H54 (cell line): Measurements from ENCODE around the gene DPYD.
"Not testable (repeated sequence)": the region's sequence is repeated elsewhere in the genome, so short reads cannot be mapped to it uniquely, and the experiment has no call there.

Experiments
- DNase-seq: peaks from one replicate; pipeline ENCODE4 v3.0.0; 2011; ENCODE audit warnings: low spot score, mixed read lengths; ENCODE audit not compliant: insufficient read length
- FAIRE-seq: peaks from 3 replicates; lab custom pipeline; 2011; peaks lifted over from hg19 to GRCh38; lab: Jason Lieb, UNC
- POLR2A ChIP-seq: IDR thresholded peaks from 2 replicates; pipeline ENCODE4 v1.6.1; 2011; ENCODE audit warnings: low read depth, mild to moderate bottlenecking, low read length

DPYD gene

GRCh38 chr1:97377432-97378034 lies 543.3 kb downstream of the DPYD start:
- no peak for FAIRE-seq
- no peak for DNase-seq
- no peak for TF ChIP-seq POLR2A

- no peak for TF ChIP-seq POLR2A
- peak; percentile 15 for FAIRE-seq
These were observed 547.8 kb downstream of the DPYD start for GRCh38 chr1:97373000-97373399.

DNA sequence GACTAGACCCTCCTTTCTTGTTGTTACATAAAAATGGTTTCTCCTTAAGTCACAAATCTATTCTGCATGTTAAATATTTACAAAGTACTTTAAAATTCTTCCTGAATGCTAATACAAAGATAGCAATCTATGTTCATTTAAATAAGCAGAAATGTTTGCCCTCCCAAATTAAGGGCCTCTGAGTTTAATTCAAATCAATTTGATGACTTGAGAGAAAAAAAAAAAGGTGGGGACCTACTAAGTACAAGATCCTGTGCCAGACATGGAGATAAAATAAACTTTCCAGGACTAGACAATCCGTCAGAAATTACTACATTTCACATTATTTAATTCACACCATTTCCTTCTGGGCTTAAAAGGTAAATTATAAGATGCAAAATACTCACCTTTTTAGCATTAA lies 548.3 kb downstream of the DPYD start:
- no peak for FAIRE-seq
- TF ChIP-seq POLR2A: no peak
- DNase-seq: no peak

More at GRCh38 chr1:97373000-97373399, 547.8 kb downstream of the DPYD start:
- DNase-seq: no peak

DNA sequence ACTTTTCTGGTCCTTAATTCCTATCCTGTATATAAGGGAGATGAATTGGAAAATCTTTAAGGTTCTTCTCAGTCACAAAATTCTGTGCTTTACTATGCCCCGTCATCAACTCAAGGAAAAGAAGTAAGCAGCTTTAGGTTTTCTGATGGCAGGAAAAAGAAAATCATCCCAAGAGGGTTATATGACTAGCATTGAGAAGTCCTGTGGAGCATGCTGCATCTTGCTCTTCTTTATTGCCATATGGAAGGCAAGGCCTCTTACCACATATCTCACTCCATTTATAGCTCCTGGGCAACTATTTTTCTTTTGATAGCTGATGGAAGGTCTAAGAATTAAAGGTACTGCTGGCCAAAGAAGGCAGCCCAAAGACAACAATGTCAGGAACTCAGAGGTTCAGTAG lies 552.5 kb downstream of the DPYD start:
- DNase-seq (no peak), FAIRE-seq (no peak)
- TF ChIP-seq POLR2A: no peak

DNA sequence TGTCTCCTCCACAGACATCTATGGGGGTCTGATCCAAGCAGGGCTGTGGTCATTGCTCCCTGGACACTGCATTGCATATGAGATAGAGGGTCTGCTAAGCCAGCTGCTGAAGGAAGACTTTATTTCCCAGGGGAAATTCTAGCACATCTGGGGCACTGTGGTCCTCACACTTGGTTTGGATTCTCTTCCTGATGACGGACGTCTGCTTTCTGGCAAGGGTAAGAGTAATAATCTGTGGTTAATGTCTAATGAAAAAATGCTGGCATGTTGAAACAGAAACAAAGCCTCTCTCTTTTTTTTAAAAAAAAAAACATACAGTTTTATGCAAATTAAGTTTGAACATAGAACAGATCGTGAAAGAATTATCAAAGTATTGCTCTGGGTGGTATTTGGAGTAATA lies 553.9 kb downstream of the DPYD start:
- no peak for TF ChIP-seq POLR2A
- FAIRE-seq (no peak), DNase-seq (no peak)

DNA sequence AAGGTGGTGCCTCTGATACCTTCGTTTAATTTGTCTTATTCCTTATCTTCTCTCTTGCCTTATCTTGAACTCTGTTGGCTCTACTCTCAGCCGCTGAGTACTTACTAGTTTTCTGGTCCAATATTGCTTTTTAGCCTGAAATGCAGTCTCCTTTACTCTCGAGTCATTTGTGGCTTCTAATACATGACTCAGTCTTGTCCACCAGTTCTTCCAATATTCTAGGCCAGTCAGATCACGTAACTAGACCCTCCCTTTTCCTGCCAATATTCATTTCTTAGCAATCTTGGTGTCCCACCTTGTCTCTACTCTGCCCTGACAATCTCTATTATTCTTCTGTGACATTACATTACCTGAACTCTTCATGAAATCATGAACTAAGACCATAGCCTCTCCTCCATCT lies 555.8 kb downstream of the DPYD start:
- no peak for DNase-seq
- TF ChIP-seq POLR2A: no peak
- peak; percentile 89 for FAIRE-seq

DNA sequence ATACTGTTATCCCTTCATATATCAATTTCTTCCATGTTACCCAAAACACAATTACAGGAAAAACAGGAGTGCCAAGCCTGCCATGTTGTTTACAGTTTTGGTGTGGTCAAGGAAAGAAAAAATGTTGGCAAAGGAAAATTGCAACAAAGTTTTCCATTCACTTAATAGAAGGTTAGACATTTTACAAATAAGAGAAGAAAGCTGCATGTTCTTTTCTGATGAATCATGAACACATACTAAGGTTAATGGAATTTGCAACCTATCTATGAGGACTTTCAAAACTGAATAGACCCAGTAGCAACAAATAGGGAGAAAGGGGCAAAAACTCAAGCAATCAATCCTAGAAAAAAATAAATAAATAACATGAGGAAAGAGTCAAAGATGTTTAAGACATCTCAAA lies 556.7 kb downstream of the DPYD start:
- peak; percentile 43 for FAIRE-seq
- no peak for TF ChIP-seq POLR2A
- no peak for DNase-seq

GRCh38 chr1:97356309-97356708 lies 564.5 kb downstream of the DPYD start:
- no peak for TF ChIP-seq POLR2A
- no peak for FAIRE-seq
- no peak for DNase-seq

DNA sequence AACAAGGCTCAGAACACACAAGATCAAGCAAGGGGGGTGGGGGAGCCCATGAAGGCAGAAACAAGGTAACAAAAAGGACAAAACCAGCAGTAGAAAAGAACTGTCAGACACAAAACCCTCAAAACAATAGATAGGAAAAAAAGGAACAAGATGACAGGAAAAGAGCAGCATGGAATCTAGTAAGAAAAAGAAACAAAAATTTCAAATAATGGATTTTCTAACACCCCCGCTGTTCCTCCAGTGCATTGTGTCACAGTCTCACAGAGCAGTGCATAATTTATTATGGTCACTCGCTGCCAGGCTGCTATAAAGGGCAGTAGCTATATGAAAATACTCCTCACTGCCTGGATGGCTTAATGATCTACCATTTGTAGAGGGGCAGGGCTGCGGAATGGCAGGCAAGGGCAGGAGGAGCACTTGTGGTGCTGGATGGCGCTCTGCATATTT lies 567.9 kb downstream of the DPYD start:
- FAIRE-seq: no peak
- DNase-seq: no peak
- TF ChIP-seq POLR2A: no peak

- no peak for DNase-seq
- FAIRE-seq: no peak
- no peak for TF ChIP-seq POLR2A
These were observed 569.0 kb downstream of the DPYD start for GRCh38 chr1:97351846-97352245.

- TF ChIP-seq POLR2A: no peak
- peak; percentile 30 for FAIRE-seq
- DNase-seq: no peak
These were observed 570.2 kb downstream of the DPYD start for GRCh38 chr1:97350662-97351061.

GRCh38 chr1:97350241-97350640 lies 570.6 kb downstream of the DPYD start:
- no peak for DNase-seq
- TF ChIP-seq POLR2A: no peak
- no peak for FAIRE-seq

DNA sequence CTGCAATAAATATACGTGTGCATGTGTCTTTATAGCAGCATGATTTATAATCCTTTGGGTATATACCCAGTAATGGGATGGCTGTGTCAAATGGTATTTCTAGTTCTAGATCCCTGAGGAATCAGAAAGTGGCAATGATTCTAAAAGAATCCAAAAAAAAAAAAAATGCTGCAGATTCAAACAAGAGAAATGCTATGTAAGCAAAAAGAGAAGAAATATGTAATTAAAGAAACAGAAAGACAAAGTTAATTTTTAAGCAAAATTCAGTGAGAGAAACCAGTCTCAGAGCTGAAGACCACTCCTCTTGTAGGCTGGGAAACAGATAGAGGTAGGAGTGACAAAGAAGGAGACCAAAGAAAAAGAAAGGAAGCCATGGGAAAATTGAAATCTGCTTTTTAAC lies 571.0 kb downstream of the DPYD start:
- not testable (repeated sequence) for FAIRE-seq

DNA sequence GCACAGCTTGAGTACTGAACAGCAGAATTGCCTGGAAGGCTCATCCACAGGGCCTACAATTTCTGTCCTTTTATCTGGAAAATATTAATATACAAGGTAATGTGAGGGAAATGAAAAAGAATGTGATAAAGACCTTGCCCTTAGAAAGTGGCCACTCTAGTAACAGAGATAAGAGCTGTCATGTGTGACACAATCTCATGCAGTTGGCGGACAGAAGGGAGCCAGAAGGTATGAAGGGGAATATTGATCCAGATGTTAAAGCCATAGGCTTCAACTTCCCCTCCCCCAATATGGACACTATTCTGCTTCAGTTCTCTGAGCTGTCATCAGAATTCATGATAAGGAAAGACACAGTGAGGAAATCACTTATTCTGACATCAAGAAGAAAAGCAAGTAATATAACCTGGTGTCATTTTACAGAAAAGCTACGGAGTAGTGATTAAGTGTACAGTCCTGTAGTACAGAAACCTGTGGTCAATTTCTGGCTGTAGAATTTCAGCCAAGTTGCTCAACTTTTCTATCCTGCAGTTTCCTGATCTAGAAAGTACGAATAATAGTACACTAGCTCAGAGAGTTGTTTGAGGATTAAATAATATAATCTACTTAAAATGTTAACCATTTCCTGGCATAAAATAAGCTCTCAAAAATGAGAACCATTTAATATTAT lies 572.1 kb downstream of the DPYD start:
- peak; percentile 48 for FAIRE-seq
- TF ChIP-seq POLR2A: no peak

More for the DNA sequence above, 571.0 kb downstream of the DPYD start:
- not testable (repeated sequence) for DNase-seq

GRCh38 chr1:97340951-97341350 lies 579.9 kb downstream of the DPYD start:
- FAIRE-seq: peak; percentile 88
- TF ChIP-seq POLR2A: no peak
- no peak for DNase-seq

More for the DNA sequence above, 572.1 kb downstream of the DPYD start:
- DNase-seq: no peak

- DNase-seq: no peak
- TF ChIP-seq POLR2A: no peak
- FAIRE-seq: no peak
These were observed 582.5 kb downstream of the DPYD start for GRCh38 chr1:97338347-97338746.
